Muscle of leg (tissue), 11 donors: Measurements from ENCODE around the gene ZNF135. TPM values are rescaled to one million over a fixed set of nuclear protein-coding genes. Genes with fewer than 3 reads are reported as not detected.

ENCODE experiments used
- DNase-seq: peaks from one replicate; pipeline ENCODE4 v3.0.0; 2013
- H3K27ac ChIP-seq: one replicate; pipeline ENCODE4 v1.5.1; 2013; ENCODE audit warnings: mild to moderate bottlenecking, low read length, control low read depth
- H3K27me3 ChIP-seq: one replicate; pipeline ENCODE4 v1.6.1; 2013; ENCODE audit warnings: low read length; ENCODE audit not compliant: control insufficient read depth, insufficient read depth
- H3K36me3 ChIP-seq: one replicate; pipeline ENCODE4 v1.6.1; 2013; ENCODE audit warnings: low read length; ENCODE audit not compliant: control insufficient read depth, insufficient read depth
- H3K4me1 ChIP-seq: one replicate; pipeline ENCODE4 v1.6.1; 2013; ENCODE audit warnings: low read length; ENCODE audit not compliant: control insufficient read depth, insufficient read depth
- H3K4me3 ChIP-seq: one replicate; pipeline ENCODE4 v1.5.1; 2013; ENCODE audit warnings: low read length, control low read depth
- H3K9me3 ChIP-seq: replicated peaks from 2 replicates; pipeline ENCODE4 v1.6.1; 2013; ENCODE audit warnings: low read depth, low read length; ENCODE audit not compliant: control insufficient read depth
- WGBS: methylation state at CpG from one replicate; pipeline ENCODE4 v1.1.5; 2013; ENCODE audit warnings: missing lambda C conversion rate; ENCODE audit not compliant: insufficient coverage; 5-methylcytosine and 5-hydroxymethylcytosine counted together
- polyA plus RNA-seq, 8 donors: library from polyadenylated mRNA; unstranded; fragments of 120-200 nt; gene quantifications; one replicate each; pipeline versions ENCODE4 v1.2.1 to v1.2.3, GENCODE V29; 2013; ENCODE audit warnings: inconsistent platforms in 1 of 8, low replicate concordance in 1 of 8; ENCODE audit not compliant: insufficient read length in 8 of 8, insufficient read depth in 1 of 8
- total RNA-seq: library from RNA; stranded (reverse); fragments of 120-200 nt; gene quantifications from one replicate; pipeline ENCODE4 v1.2.4, GENCODE V29; 2013

Gene ZNF135
- total and polyA plus RNA-seq, 9 donors = 11.1 to 16.8 (median 12.4) TPM

- Histone ChIP-seq H3K4me3 (peak overlapping the region; percentile 80), H3K4me1 (peaks cover 18% of the 10 kb centered on the region), H3K27ac (peak overlapping the region; percentile 96), H3K36me3 (peaks cover 39% of the 10 kb centered on the region), H3K27me3 (no peaks in the 10 kb centered on the region), H3K9me3 (peaks cover 37% of the 10 kb centered on the region)
- WGBS = 80% methylated on average over 10 of the region's 24 CpGs
- no peak for DNase-seq
Observed at GRCh38 chr19:58060231-58060630, 1.1 kb downstream of the ZNF135 start.

- no peak overlapping the region for H3K4me3 ChIP-seq
- H3K9me3 ChIP-seq = peaks cover 70% of the 10 kb centered on the region
- DNase-seq = no peak
- WGBS = 100% methylated on average over 2 of the region's 3 CpGs
- H3K27ac ChIP-seq = no peak overlapping the region
- no peaks in the 10 kb centered on the region for H3K27me3 ChIP-seq
- peaks cover 68% of the 10 kb centered on the region for H3K36me3 ChIP-seq
- H3K4me1 ChIP-seq = peaks cover 10% of the 10 kb centered on the region
Observed at GRCh38 chr19:58063712-58064111, 4.6 kb downstream of the ZNF135 start.

- peaks cover 58% of the 10 kb centered on the region for H3K36me3 ChIP-seq
- no peaks in the 10 kb centered on the region for H3K27me3 ChIP-seq
- H3K4me1 ChIP-seq = no peaks in the 10 kb centered on the region
- 100% methylated on average over 2 of the region's 15 CpGs for WGBS
- H3K4me3 ChIP-seq = no peak overlapping the region
- no peak overlapping the region for H3K27ac ChIP-seq
- H3K9me3 ChIP-seq = peaks cover 82% of the 10 kb centered on the region
- DNase-seq = no peak
Observed at GRCh38 chr19:58067240-58067912, 8.3 kb downstream of the ZNF135 start.

GRCh38 chr19:58079792-58080191 is 20.7 kb downstream of the ZNF135 start:
- Histone ChIP-seq H3K4me1 (no peaks in the 10 kb centered on the region), H3K9me3 (peaks cover 34% of the 10 kb centered on the region), H3K27me3 (no peaks in the 10 kb centered on the region), H3K27ac (no peak overlapping the region), H3K36me3 (peaks cover 20% of the 10 kb centered on the region), H3K4me3 (no peak overlapping the region)
- no peak for DNase-seq
- 95% methylated on average over 8 of the region's 10 CpGs for WGBS

DNA sequence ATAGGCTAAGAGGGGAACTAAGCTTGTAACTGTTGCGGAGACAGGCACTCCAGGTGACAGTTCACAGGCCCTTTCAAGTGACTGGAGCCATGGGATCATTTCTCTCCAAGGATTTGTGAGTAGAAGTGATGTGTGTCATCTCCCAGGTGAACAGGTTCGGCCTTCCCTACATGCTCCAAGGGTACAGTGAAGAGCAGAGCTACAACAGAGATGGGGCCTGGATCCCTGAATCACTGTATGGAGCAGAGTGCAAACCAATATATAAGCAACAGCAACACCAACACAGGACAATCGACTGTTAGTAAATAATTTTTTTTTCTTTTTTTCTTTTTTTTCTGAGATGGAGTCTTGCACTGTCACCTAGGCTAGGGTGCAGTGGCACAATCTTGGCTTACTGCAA is 23.9 kb downstream of the ZNF135 start:
- 80% methylated on average over 1 of the region's 3 CpGs for WGBS
- peaks cover 52% of the 10 kb centered on the region for H3K9me3 ChIP-seq
- peaks cover 45% of the 10 kb centered on the region for H3K36me3 ChIP-seq
- no peak overlapping the region for H3K4me3 ChIP-seq
- no peaks in the 10 kb centered on the region for H3K4me1 ChIP-seq
- no peak for DNase-seq
- no peaks in the 10 kb centered on the region for H3K27me3 ChIP-seq
- no peak overlapping the region for H3K27ac ChIP-seq

DNA sequence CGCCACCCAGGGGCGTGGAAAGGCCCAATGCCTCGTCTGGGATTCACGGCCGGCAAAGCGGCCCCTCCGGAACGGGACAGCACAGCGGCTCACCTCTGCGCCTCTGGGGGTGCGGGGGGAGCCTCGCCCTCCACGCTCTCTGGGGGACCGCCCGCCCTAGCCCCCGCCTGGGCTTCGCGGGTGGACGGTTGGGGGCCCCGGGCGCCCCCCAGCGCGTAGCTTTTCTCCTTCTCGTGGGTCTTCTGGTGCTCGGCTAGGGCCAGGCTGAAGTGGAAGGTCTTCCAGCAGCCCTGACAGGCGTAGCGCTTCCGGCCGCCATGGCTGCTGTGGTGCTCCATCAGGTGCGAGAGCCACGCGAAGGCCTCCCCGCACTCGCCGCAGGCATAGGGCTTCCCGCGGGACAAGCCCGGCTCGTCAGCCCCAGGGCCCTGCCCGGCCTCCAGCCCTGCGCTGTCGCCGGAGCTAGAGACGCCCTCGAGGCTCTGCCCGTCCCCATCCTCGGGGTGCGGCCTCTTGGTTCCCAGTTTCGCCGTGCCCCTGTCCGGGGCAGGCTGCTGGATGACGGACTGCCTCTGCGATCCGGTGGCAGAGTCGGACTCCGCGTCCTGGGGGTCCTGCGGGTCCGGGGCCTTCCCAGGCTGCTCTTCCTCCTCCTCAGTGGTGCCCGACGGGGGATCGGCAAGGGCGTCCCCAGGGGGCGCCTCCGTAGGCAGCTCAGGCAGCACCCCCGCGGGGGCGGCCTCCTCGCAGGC is 25.7 kb downstream of the ZNF135 start:
- Histone ChIP-seq H3K36me3 (peaks cover 56% of the 10 kb centered on the region), H3K9me3 (peaks cover 60% of the 10 kb centered on the region), H3K27me3 (no peaks in the 10 kb centered on the region), H3K4me1 (no peaks in the 10 kb centered on the region), H3K4me3 (no peak overlapping the region), H3K27ac (no peak overlapping the region)
- DNase-seq = no peak
- WGBS = 96% methylated on average over 69 of the region's 69 CpGs

DNA sequence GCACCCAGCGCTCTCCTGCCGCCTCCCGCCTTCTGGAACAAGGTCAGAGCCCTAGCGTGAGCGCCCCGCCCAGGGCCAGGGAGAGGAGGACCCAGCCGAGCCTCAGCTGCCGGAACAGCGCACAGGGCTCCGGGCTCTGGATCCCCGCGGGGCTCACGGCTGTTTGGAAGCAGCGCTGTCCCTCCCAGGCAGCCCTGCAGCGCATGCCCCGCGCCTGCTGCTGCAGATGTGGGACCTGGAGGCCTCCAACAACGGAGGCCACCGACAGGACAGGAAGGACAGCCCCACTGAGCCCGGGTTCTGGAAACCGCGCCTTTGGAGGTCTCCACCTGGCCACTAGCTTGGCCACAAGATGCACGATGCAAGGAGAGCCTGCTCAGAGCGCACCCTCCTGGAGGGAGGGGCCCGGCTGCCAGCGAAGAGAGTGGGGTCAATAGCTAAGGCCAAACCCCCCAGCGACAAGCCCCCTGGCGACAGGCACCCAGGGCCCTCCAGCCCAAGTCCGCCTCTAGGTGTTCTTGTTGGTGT is 26.3 kb downstream of the ZNF135 start:
- 96% methylated on average over 23 of the region's 29 CpGs for WGBS
- no peak for DNase-seq
- Histone ChIP-seq H3K4me1 (no peaks in the 10 kb centered on the region), H3K27me3 (no peaks in the 10 kb centered on the region), H3K36me3 (peaks cover 60% of the 10 kb centered on the region), H3K27ac (no peak overlapping the region), H3K4me3 (no peak overlapping the region), H3K9me3 (peaks cover 57% of the 10 kb centered on the region)

DNA sequence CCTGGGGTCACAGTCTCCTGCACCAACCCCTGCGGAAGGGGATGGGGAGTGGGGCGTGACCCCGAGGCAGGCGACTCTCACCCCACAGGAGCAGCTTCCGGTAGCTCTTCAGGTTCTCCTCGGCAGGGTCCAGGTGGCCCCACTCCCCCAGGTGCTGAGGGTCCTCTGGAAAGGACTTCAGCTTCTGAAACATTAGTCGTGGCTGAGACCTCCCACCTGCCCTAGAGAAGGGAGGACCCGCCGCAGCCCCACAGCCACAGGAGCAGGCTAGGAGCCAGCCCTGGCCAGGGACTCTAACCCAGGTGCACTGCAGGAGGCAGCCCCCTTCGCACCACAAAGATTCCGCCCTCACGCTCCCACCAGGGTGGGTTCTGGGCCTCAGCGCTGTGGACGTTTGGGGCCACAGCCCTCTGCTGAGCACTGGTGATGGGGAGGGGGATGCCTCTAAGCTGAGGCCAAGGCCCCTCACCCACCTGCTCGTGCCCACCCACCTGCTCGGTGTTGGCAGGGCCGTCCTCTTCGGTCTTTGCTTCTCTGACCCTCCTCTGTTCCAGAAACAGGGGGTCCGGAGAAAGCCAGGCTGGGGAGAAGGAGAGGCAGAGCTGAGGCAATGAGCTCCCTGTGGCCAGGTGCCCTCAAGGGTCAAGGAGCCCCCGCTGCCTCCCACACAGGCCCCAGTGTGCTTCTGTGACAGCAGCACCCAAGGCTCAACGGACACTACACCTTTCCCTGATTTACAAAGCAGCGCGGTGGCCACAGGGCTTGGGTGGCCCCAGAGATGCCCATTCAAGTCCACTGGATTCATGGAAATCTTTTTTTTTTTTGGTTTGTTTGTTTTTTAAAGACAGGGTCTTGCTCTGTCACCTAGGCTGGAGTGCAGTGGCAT is 28.0 kb downstream of the ZNF135 start:
- H3K4me3 ChIP-seq = no peak overlapping the region
- H3K36me3 ChIP-seq = peaks cover 64% of the 10 kb centered on the region
- DNase-seq = no peak
- no peak overlapping the region for H3K27ac ChIP-seq
- 92% methylated on average over 8 of the region's 23 CpGs for WGBS
- peaks cover 10% of the 10 kb centered on the region for H3K4me1 ChIP-seq
- H3K27me3 ChIP-seq = no peaks in the 10 kb centered on the region
- H3K9me3 ChIP-seq = peaks cover 50% of the 10 kb centered on the region

GRCh38 chr19:58088521-58089052 is 29.5 kb downstream of the ZNF135 start:
- Histone ChIP-seq H3K27me3 (no peaks in the 10 kb centered on the region), H3K4me3 (no peak overlapping the region), H3K9me3 (peaks cover 40% of the 10 kb centered on the region), H3K4me1 (peaks cover 10% of the 10 kb centered on the region), H3K36me3 (peaks cover 64% of the 10 kb centered on the region), H3K27ac (no peak overlapping the region)
- no peak for DNase-seq
- WGBS = 94% methylated on average over 9 of the region's 13 CpGs
